HepG2 (cell line): ENCODE data around the gene MEDAG. TPM values are rescaled to one million over a fixed set of nuclear protein-coding genes. Genes with fewer than 3 reads are reported as not detected.

ENCODE experiments used
- ATF7 ChIP-seq, 2 experiments: fragments of 450-650 bp in 1 of 2; sonication (generic) in 1 of 2; formaldehyde crosslinking in 1 of 2; IDR thresholded peaks; 2 replicates each; pipeline versions ENCODE4 v1.4.0 to v1.6.1; 2016 to 2020; ENCODE audit warnings: antibody characterized with exemption in 1 of 2, mild to moderate bottlenecking in 1 of 2, missing genetic modification reagents in 1 of 2
- ISL2 ChIP-seq: sonication (generic); formaldehyde crosslinking; IDR thresholded peaks from 2 replicates; pipeline ENCODE4 v1.5.0; 2020; ENCODE audit warnings: missing genetic modification reagents
- KDM1A ChIP-seq: IDR thresholded peaks from 2 replicates; pipeline ENCODE4 v1.6.1; 2016; ENCODE audit warnings: missing compliant biosample characterization
- MTF2 ChIP-seq: sonication (generic); formaldehyde crosslinking; IDR thresholded peaks from 2 replicates; pipeline ENCODE4 v1.5.0; 2020; ENCODE audit warnings: missing genetic modification reagents, borderline replicate concordance
- PAXIP1 ChIP-seq: sonication (generic); formaldehyde crosslinking; conservative IDR thresholded peaks from 2 replicates; pipeline ENCODE4 v1.4.0; 2020; ENCODE audit warnings: mild to moderate bottlenecking, missing genetic modification reagents, moderate library complexity
- PRDM15 ChIP-seq: sonication (generic); formaldehyde crosslinking; IDR thresholded peaks from 2 replicates; pipeline ENCODE4 v1.4.0; 2020; ENCODE audit warnings: missing genetic modification reagents
- PREB ChIP-seq: sonication (generic); formaldehyde crosslinking; IDR thresholded peaks from 2 replicates; pipeline ENCODE4 v1.4.0; 2020; ENCODE audit warnings: missing genetic modification reagents
- PRMT3 ChIP-seq: sonication (generic); formaldehyde crosslinking; IDR thresholded peaks from 2 replicates; pipeline ENCODE4 v1.8.1; 2022; ENCODE audit warnings: low read depth, mild to moderate bottlenecking, moderate library complexity, missing genetic modification reagents, borderline replicate concordance
- PRPF4 ChIP-seq: fragments of 200-400 bp; formaldehyde crosslinking; IDR thresholded peaks from 2 replicates; pipeline ENCODE4 v1.6.1; 2016; ENCODE audit warnings: low read length, low read depth; ENCODE audit not compliant: poor library complexity, severe bottlenecking
- PTBP1 ChIP-seq: fragments of 200-400 bp; formaldehyde crosslinking; IDR thresholded peaks from 2 replicates; pipeline ENCODE4 v1.6.1; 2018; ENCODE audit warnings: low read length, low read depth; ENCODE audit not compliant: poor library complexity, severe bottlenecking
- REPIN1 ChIP-seq: sonication (generic); formaldehyde crosslinking; IDR thresholded peaks from 2 replicates; pipeline ENCODE4 v1.8.0; 2022; ENCODE audit warnings: missing genetic modification reagents, low read depth, mild to moderate bottlenecking, borderline replicate concordance
- TEF ChIP-seq: sonication (generic); formaldehyde crosslinking; IDR thresholded peaks from 2 replicates; pipeline ENCODE4 v1.5.0; 2020; ENCODE audit warnings: missing genetic modification reagents
- THYN1 ChIP-seq: sonication (generic); formaldehyde crosslinking; IDR thresholded peaks from 2 replicates; pipeline ENCODE4 v1.8.1; 2023; ENCODE audit warnings: low read depth, mild to moderate bottlenecking, moderate library complexity, missing genetic modification reagents, borderline replicate concordance
- ZFP36 ChIP-seq: fragments of 150-350 bp; IDR thresholded peaks from 2 replicates; pipeline ENCODE4 v1.6.1; 2018; ENCODE audit warnings: borderline replicate concordance, low read length, low read depth; ENCODE audit not compliant: partially characterized antibody
- ZNF30 ChIP-seq: sonication (generic); formaldehyde crosslinking; IDR thresholded peaks from 2 replicates; pipeline ENCODE4 v1.5.0; 2020; ENCODE audit warnings: mild to moderate bottlenecking, missing genetic modification reagents
- ZNF678 ChIP-seq: sonication (generic); formaldehyde crosslinking; IDR thresholded peaks from 2 replicates; pipeline ENCODE4 v1.4.0; 2020; ENCODE audit warnings: mild to moderate bottlenecking, missing genetic modification reagents
- polyA plus RNA-seq, 8 experiments: library from polyadenylated mRNA; depleted of rRNA in 3 of 8; stranded (reverse) in 7 of 8; unstranded in 1 of 8; fragments of >200 nt; fragmentation: Illumina TruSeq in 4 of 8; extraction: Trizol in 4 of 8; gene quantifications; 2 replicates each; pipeline versions ENCODE4 v1.2.1 to v1.2.3, GENCODE V29; 2011 to 2016; ENCODE audit warnings: low read depth in 4 of 8, missing spikeins in 1 of 8, mixed read lengths in 1 of 8; ENCODE audit not compliant: insufficient read depth in 1 of 8
- total RNA-seq, 5 experiments: library from RNA; depleted of rRNA; stranded (reverse); fragments of >200 nt; fragmentation: Illumina TruSeq; extraction: Trizol; gene quantifications; 2 replicates each; pipeline ENCODE4 v1.2.3, GENCODE V29; 2016; ENCODE audit warnings: low read depth in 1 of 5

Gene MEDAG
- total and polyA plus RNA-seq, 2 of the 13 experiments (the other 11 are each of a cell fraction or from before 2014, with no cell fraction given), result not detected

- TF ChIP-seq PAXIP1 (CRISPR knock-in tag) (peak; percentile 49), REPIN1 (CRISPR knock-in tag) (no peak), THYN1 (no peak), PTBP1 (no peak), ISL2 (CRISPR knock-in tag) (no peak), PRPF4 (no peak), ATF7 (IDR thresholded peaks at IDR 0.05) (no peak), ATF7 (CRISPR knock-in tag; IDR thresholded peaks at IDR 0.05) (no peak), PREB (CRISPR knock-in tag) (no peak), TEF (no peak), PRDM15 (CRISPR knock-in tag) (no peak), ZNF678 (CRISPR knock-in tag) (no peak), PRMT3 (CRISPR knock-in tag) (no peak), MTF2 (CRISPR knock-in tag) (no peak), KDM1A (CRISPR knock-in tag) (no peak), ZNF30 (CRISPR knock-in tag) (no peak), ZFP36 (peak; percentile 6)
Observed at GRCh38 chr13:30865123-30866049, 40.7 kb upstream of the MEDAG start (continued).
